Suprapubic skin (tissue), 4 donors: ENCODE measurements around the gene SYTL4. TPM values are rescaled to one million over a fixed set of nuclear protein-coding genes. Genes with fewer than 3 reads are reported as not detected.

Source experiments
- DNase-seq, 2 donors: peaks; one replicate each; pipeline ENCODE4 v3.0.0-alpha.2; 2019; ENCODE audit warnings: low spot score in 2 of 2
- H3K27ac ChIP-seq: fragments of 200-600 bp; sonication (generic); one replicate; pipeline ENCODE4 v1.5.1; 2019
- H3K27me3 ChIP-seq: fragments of 200-600 bp; sonication (generic); one replicate; pipeline ENCODE4 v1.5.1; 2019
- H3K36me3 ChIP-seq: fragments of 200-600 bp; sonication (generic); one replicate; pipeline ENCODE4 v1.5.1; 2019
- H3K4me1 ChIP-seq: fragments of 200-600 bp; sonication (generic); one replicate; pipeline ENCODE4 v1.5.1; 2019
- H3K4me3 ChIP-seq: fragments of 200-600 bp; sonication (generic); one replicate; pipeline ENCODE4 v1.5.1; 2019; ENCODE audit warnings: mild to moderate bottlenecking
- H3K9me3 ChIP-seq: fragments of 200-600 bp; sonication (generic); one replicate; pipeline ENCODE4 v1.5.1; 2019
- EP300 ChIP-seq: sonication (generic); formaldehyde crosslinking; IDR thresholded peaks from one replicate; pipeline ENCODE4 v1.6.1; 2017; ENCODE audit warnings: antibody characterized with exemption
- POLR2A ChIP-seq, 2 donors: fragments of 450-650 bp; IDR thresholded peaks; one replicate each; pipeline ENCODE4 v1.6.1; 2017; ENCODE audit warnings: antibody characterized with exemption in 2 of 2, mild to moderate bottlenecking in 2 of 2, moderate library complexity in 2 of 2
- POLR2AphosphoS5 ChIP-seq, 3 donors: sonication (generic); formaldehyde crosslinking; IDR thresholded peaks; one replicate each; pipeline ENCODE4 v1.6.1; 2017; ENCODE audit warnings: antibody characterized with exemption in 3 of 3
- WGBS: methylation state at CpG from one replicate; pipeline ENCODE4 v1.1.5; 2018; 5-methylcytosine and 5-hydroxymethylcytosine counted together
- total RNA-seq, 4 donors: library from RNA; depleted of rRNA; stranded (reverse); fragments of >200 nt; gene quantifications; one replicate each; pipeline ENCODE4 v1.1.0, GENCODE V29; 2016
- TF ChIP-seq, protein P1 (sequence below), 2 donors: fragments of 200-600 bp in 1 of 2; fragments of 450-650 bp in 1 of 2; sonication (generic) in 1 of 2; IDR thresholded peaks; one replicate each; pipeline ENCODE4 v1.5.1; 2016 to 2019; ENCODE audit warnings: antibody characterized with exemption in 2 of 2, mild to moderate bottlenecking in 1 of 2, moderate library complexity in 1 of 2

Gene SYTL4
- total RNA-seq, 4 donors from 2014 or later, result 0.57 to 6.4 (median 3.0) TPM

DNA sequence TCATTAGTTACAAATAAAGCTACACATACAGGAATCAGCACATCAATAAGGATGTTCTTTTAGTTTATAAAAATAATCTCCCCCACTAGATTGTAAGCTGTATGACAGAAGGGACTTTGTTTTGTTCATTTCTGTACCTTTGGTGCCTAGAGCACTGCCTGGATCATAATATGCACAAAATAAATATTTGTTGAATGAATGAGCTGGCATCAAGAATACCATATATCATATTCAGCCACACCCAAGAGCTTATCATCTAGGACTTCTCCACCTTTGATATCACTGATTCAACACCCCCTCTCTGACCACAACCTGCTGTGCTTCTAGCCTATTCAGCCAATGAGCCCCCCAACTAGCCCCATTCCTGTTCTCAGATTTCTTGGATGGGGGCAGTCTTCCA lies 10.6 kb downstream of the SYTL4 start:
- Histone ChIP-seq H3K4me3 (no peak overlapping the region), H3K27ac (no peak overlapping the region), H3K4me1 (no peaks in the 10 kb centered on the region), H3K27me3 (no peaks in the 10 kb centered on the region), H3K36me3 (no peaks in the 10 kb centered on the region), H3K9me3 (no peaks in the 10 kb centered on the region)
- DNase-seq, result no peak
- TF ChIP-seq POLR2AphosphoS5 (IDR thresholded peaks at IDR 0.05), result no peak
- no peak for TF ChIP-seq POLR2A (IDR thresholded peaks at IDR 0.05)
- TF ChIP-seq, protein P1, sequence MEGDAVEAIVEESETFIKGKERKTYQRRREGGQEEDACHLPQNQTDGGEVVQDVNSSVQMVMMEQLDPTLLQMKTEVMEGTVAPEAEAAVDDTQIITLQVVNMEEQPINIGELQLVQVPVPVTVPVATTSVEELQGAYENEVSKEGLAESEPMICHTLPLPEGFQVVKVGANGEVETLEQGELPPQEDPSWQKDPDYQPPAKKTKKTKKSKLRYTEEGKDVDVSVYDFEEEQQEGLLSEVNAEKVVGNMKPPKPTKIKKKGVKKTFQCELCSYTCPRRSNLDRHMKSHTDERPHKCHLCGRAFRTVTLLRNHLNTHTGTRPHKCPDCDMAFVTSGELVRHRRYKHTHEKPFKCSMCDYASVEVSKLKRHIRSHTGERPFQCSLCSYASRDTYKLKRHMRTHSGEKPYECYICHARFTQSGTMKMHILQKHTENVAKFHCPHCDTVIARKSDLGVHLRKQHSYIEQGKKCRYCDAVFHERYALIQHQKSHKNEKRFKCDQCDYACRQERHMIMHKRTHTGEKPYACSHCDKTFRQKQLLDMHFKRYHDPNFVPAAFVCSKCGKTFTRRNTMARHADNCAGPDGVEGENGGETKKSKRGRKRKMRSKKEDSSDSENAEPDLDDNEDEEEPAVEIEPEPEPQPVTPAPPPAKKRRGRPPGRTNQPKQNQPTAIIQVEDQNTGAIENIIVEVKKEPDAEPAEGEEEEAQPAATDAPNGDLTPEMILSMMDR (IDR thresholded peaks at IDR 0.05), result no peak

- WGBS, result 79% methylated on average over 2 of the region's 2 CpGs
- Histone ChIP-seq H3K27ac (no peak overlapping the region), H3K27me3 (no peaks in the 10 kb centered on the region), H3K4me3 (no peak overlapping the region), H3K36me3 (no peaks in the 10 kb centered on the region), H3K9me3 (no peaks in the 10 kb centered on the region), H3K4me1 (no peaks in the 10 kb centered on the region)
- no peak for TF ChIP-seq POLR2AphosphoS5 (IDR thresholded peaks at IDR 0.05)
- no peak for TF ChIP-seq EP300
- TF ChIP-seq, protein P1 (IDR thresholded peaks at IDR 0.05), result no peak
- no peak for TF ChIP-seq POLR2A (IDR thresholded peaks at IDR 0.05)
- DNase-seq, result no peak
These were observed 11.6 kb downstream of the SYTL4 start for GRCh38 chrX:100720301-100720700.

- DNase-seq, result no peak
- TF ChIP-seq POLR2AphosphoS5 (IDR thresholded peaks at IDR 0.05) (no peak), EP300 (no peak), POLR2A (IDR thresholded peaks at IDR 0.05) (no peak)
- TF ChIP-seq, protein P1 (IDR thresholded peaks at IDR 0.05), result no peak
- Histone ChIP-seq H3K4me1 (no peaks in the 10 kb centered on the region), H3K27me3 (no peaks in the 10 kb centered on the region), H3K4me3 (no peak overlapping the region), H3K9me3 (no peaks in the 10 kb centered on the region), H3K27ac (no peak overlapping the region), H3K36me3 (no peaks in the 10 kb centered on the region)
- WGBS, result 83% methylated on average over 2 of the region's 2 CpGs
These were observed 12.8 kb downstream of the SYTL4 start for GRCh38 chrX:100719139-100719538.

- 80% methylated on average over 8 of the region's 8 CpGs for WGBS
- no peaks in the 10 kb centered on the region for H3K27me3 ChIP-seq
- no peak for DNase-seq
These were observed 14.6 kb downstream of the SYTL4 start for GRCh38 chrX:100717363-100717762.

DNA sequence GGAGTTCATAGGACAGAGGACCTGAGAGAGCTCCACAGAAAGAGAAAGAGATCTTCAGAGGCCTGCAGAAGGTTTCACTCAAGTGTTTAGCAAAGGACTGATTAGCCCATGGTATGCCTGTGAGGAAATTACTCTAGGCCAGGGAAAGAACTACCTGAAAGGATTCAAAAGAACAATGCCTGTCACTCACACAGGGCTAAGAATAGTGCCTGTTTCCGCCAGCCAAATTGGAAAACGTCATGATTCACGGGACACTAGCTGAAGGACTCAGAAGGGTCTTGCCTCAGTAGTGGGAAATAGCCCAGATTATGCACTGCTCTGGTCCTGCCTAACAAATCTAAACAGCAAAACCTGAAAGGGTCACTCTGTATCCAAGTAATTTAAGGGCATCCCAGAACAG lies 21.1 kb downstream of the SYTL4 start:
- Histone ChIP-seq H3K36me3 (no peaks in the 10 kb centered on the region), H3K4me1 (no peaks in the 10 kb centered on the region), H3K27ac (no peak overlapping the region), H3K4me3 (no peak overlapping the region), H3K9me3 (no peaks in the 10 kb centered on the region), H3K27me3 (no peaks in the 10 kb centered on the region)
- no peak for DNase-seq
- TF ChIP-seq POLR2A (IDR thresholded peaks at IDR 0.05) (no peak), EP300 (no peak), POLR2AphosphoS5 (IDR thresholded peaks at IDR 0.05) (no peak)
- TF ChIP-seq, protein P1 (IDR thresholded peaks at IDR 0.05), result no peak
- WGBS, result 42% methylated on average over 3 of the region's 3 CpGs

More at GRCh38 chrX:100717363-100717762, 14.6 kb downstream of the SYTL4 start:
- Histone ChIP-seq H3K4me1 (no peaks in the 10 kb centered on the region), H3K9me3 (no peaks in the 10 kb centered on the region), H3K27ac (no peak overlapping the region), H3K4me3 (no peak overlapping the region), H3K36me3 (no peaks in the 10 kb centered on the region)
- no peak for TF ChIP-seq EP300
- no peak for TF ChIP-seq POLR2A (IDR thresholded peaks at IDR 0.05)
- TF ChIP-seq, protein P1 (IDR thresholded peaks at IDR 0.05), result no peak
- TF ChIP-seq POLR2AphosphoS5 (IDR thresholded peaks at IDR 0.05), result no peak
